Measurements from ENCODE around the gene FAM83F.

- TF ChIP-seq CTCF (IDR thresholded peaks at IDR 0.05) (no peak), EP300 (IDR thresholded peaks at IDR 0.05) (no peak)
Observed at GRCh38 chr22:39958949-39959639, 35.7 kb upstream of the FAM83F start.

All from ovary (tissue), 3 donors.